ENCODE measurements around the gene YOD1.

Gene YOD1

GRCh38 chr1:207024202-207025145 lies 26.5 kb downstream of the YOD1 start:
- peak; percentile 24 for DNase-seq

GRCh38 chr1:207022996-207023679 lies 27.9 kb downstream of the YOD1 start:
- no peak for DNase-seq

- DNase-seq, result no peak
Measured at GRCh38 chr1:207021876-207022596, 29.0 kb downstream of the YOD1 start.

- peak; percentile 65 for DNase-seq
Measured at GRCh38 chr1:207021139-207021861, 29.7 kb downstream of the YOD1 start.

GRCh38 chr1:207020709-207021107 lies 30.3 kb downstream of the YOD1 start:
- DNase-seq, result peak; percentile 42

- DNase-seq, result no peak
Measured at GRCh38 chr1:207020065-207020708, 30.8 kb downstream of the YOD1 start.

DNA sequence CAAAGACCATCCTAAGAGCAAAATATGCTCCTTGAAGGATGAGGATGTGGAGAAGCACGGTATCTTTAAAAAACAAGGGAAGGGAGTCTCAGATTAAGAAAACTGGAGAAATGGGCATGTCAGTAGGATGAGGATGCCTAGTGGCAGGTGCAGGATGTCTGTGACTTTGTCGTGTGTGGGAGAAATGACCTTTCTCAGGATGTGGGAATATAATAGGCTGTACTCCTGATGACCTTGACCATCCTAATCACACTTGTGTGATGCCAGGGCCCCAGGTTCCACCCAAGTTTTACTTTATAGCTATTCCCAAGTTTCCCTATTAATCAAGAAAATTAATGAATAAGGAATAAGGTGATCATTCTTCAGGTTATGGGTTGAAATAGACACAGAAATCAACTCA lies 31.3 kb downstream of the YOD1 start:
- DNase-seq, result no peak

DNA sequence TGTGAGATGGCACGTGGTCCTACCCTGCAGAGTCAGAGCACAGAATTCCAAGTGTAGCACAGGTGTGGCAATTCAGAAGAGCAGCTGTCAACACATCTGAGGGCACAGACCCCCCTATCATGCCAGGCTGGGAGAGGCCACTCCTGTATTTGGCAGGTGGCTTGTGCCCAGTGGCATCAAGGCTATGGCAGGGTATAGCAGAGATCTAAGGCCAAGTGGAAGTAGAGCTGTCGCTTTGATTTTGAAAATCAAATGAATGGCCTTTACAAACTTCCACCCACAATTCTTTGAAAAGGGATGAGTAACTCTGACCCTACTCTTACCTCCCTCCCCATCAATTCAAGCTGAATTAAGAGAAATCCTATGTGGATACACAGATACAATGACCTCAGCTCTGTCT lies 31.8 kb downstream of the YOD1 start:
- DNase-seq, result no peak

DNA sequence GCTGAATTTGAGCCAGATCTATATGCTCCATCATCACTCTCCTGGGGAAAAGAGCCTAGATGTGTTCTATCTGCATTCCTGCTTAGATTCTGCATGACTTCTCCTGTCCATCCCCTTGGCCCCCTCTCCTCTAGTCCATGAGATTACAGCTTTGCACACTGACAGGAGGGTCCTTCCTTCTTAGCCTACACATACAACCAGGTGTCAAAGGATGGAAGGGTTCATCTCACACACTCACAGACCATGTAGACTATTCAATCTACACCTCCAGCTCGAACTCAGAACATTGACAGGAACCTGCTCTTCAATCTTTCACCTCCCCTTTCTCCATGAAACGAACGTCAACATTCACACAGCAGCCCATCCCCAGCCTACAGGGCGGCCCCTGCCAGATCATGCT lies 32.3 kb downstream of the YOD1 start:
- no peak for DNase-seq

DNA sequence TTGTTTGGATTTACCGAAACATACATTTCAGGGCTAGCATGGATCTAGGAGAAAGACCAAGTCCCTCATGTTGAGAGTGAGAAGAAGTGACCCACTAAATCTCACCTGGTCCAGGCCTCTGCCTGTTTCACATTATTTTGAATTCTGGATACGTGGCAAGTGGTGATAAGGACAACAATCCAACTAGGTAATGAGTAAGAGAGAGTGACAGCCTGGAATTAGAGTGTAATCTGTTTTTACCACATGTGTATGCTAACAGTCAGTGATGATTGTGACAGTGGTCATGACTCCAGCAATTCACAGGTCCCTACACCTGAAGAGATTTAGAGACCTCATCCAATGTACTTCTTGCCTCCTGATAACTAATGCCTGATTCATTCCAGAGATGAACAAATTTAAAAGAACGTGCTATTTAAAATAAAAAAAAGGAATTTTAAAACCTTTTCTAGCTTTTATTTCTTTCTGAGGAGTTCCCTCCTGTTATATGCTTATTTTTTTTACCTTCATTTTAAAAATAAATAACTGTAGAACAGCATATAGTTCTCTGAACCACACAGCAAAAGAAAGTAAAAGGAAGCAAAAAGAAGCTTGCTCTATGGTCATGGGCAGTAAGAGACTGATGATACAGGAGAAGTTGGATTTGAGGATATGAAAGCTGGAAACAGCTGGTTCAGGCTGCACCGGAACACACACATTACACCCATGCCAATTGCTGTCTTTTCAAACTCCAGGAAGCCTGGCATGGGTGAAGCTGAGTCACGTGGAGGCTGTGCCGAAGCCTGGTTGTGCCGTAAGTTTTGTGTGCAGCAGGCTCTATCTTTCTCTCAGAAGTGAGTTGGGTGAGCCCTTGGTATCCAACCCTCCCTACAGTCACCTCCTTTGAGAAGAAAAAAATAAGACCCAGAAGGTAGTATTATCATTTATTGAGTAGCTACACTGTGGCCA lies 33.1 kb downstream of the YOD1 start:
- no peak for DNase-seq

DNA sequence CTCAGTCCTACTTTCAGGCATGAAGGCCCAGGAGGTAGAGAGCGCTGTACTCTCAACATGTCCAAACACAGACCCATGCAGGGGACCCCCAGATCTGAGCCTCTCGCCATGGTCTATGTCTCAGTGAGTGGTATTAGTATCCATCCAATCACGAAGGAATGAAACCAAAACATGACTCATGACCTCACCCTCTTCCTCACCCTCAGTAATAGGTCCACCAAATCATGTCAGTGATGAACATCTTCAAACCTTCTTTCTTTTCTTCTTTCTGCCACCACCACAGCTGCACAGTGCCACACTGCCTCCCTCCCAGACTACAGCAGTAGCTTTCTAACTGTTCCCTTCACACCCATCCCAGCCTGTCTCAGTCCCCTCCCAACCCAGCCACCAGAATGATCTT lies 35.2 kb downstream of the YOD1 start:
- DNase-seq, result no peak

DNA sequence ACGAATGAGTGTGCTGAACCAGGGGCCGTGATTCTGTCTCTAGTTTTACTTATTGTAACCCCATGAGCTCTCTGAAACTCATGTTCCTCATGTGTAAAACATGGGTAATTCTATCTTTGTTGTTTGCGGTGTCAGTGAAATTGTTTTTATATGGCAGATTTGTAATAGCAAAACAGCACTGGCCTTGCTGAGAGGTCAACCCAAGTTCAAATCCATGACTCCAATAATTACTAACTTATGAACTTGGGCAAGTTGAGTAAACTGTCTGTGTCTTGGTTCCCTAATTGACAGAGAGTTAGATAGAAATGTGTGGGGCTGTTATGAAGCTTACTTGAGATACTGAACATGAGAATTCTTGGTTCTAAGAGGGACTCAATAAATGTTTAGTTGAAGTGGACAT lies 36.3 kb downstream of the YOD1 start:
- no peak for DNase-seq

DNA sequence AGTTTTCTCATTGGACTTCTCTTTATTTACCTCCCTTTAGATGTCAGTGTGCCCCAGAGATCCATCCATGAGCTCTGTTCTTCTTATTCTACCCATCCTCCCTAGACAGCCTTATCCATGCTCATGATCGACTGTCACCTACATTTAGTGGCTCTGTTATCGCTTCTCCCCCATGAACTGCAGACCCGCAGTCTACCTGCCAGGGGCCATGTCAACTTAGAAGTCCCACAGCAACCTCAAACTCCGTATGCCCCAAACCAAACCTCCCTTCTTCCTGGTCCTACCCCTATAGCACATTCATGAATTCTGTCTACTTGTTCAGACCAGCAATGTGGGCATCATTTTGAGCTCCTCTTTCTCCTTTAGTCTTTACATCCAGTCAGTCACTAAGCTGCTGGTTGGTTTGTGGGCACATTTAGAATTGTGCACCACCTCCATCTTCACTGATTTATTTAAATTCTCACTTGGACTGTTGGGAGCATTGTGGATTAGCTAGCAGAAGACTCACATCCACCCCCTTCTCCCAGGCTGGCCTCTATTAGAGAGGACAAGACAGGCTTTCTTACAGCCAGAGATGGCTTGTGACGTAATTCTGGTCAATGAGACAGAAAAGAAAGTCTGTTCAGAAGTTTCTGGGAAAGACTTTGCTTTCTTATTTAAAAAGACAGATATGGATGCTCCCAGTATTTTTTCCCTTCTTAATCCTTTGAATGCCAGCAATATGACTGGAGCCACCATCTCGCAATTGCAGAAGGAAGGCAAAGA lies 37.5 kb downstream of the YOD1 start:
- no peak for DNase-seq

DNA sequence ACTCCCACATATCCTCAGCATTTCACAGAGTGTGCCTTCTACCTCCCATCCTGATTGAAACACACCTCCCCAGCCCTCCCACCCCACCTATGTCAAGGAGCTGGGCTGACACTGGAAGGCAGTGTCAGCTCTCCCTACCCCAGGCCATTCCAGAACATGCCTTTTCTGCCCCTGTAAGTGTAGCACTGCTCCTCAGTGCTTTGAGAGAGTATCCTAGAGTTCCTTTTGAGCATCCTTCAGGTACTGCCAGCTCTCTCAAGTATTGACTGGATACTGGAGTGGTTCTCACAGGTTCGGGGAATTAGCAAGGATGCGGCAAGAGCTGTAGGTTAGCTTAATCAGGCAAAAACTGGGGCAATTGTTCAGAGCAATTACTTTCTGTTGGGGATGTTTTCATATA lies 40.3 kb downstream of the YOD1 start:
- no peak for DNase-seq

DNA sequence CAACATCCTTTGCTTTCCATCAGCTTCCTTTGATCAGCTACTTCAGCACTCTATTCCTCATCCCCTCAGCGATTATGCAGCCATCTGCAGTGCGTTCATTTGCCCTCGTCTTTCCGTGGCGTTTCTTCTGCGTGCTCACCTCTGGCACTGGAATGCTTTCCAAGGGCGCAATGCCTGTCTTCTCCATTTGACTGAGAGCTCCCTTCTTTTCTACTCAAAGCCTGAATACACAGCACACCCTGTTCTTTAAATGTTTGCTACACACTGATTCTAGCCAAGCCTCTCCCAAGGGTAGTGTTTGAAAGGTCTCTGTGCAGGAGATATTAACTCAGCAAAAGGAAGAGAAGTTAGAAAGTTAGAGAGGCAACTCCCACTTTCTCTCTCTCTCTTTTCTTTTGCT lies 41.1 kb downstream of the YOD1 start:
- no peak for DNase-seq

DNA sequence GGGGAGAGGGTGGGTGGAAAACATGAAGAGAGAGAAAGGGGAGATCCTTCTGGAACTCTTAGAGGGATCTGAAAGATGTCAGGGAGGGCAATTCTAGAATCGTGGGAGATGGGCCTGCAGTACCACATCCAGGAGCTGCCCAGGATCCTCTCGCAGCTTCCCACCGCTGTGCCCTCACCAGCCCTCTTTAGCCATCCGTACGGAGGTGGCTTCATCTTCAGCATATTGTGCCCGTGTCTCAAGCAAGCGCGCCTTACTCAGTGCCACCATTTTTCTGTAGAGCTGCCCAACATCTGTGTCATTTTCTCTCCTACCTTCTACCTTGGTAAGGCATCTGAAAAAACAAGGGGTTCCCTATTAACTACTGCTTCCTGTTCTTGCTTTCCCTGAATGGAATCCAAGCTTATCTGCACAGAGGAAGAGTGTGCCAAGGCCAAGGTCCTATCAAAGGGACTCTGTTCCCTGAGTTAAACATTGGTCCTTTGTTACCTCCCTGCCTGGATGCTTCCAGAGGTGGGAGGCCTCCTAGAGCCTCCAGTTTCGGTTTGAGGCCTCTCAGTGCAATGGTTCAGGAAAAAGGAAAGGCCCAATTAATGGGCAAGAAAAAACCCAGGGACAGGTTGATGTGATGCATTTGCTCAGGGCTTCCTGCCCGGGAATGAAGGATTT lies 41.7 kb downstream of the YOD1 start:
- no peak for DNase-seq

DNA sequence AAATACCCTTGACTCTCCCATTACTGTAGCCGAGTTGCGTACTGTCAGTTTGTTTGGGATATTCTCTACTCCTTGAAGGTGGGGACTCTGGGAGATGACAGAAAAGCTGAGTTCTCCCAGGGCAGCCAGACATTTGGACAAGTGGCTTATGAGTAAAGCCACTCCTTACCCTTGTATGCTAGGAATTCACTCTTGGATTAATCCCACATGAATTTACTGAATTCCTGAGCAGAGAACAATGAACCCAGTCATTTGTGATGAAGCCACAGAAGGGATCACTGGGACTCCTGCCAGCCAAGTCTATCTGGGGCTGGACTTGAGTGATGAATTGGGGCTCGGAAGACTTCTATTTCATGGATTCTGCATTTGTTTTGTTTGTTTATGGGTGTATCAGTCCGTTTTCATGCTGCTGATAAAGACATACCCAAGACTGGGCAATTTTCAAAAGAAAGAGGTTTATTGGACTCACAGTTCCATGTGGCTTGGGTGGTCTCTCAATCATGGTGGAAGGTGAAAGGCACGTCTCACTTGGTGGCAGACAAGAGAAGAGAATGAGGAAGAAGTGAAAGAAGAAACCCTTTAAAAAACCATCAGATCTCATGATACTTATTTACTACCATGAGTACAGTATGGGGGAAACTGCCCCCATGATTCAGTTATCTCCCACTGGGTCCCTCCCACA lies 43.5 kb downstream of the YOD1 start:
- DNase-seq, result peak; percentile 97

GRCh38 chr1:207006914-207007313 lies 44.1 kb downstream of the YOD1 start:
- DNase-seq, result no peak

DNA sequence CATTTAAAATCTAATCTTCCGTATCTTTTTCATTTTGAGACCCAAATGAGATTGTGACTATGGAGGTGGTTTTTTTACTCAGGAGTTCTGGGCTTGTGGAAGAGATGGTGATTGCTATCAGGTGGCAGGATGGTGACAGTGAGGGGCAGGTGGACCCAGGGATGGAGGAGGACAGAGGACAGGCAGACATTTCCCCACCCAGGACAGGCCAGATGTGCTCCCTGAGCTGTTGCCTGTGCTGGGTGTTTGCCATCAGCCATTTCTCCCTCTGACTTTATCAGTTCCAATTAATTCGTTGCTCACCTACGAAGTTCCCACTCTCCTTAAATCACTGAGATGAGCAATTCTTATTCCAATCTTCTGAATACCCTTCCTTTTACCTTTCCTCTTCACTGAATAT lies 44.9 kb downstream of the YOD1 start:
- DNase-seq, result no peak
